Iris pigment epithelial cell (primary cell): Measurements from ENCODE around the gene DLL1.
A peak's percentile ranks its signal among the peaks of the same experiment; 100 is the strongest.
"Not testable (repeated sequence)": the region's sequence is repeated elsewhere in the genome, so short reads cannot be mapped to it uniquely, and the experiment has no call there.

Experiments
- DNase-seq: peaks from one replicate; pipeline ENCODE4 v3.0.0-alpha.2; 2011; ENCODE audit warnings: low read depth

Gene DLL1

GRCh38 chr6:170290296-170291128 is at the start of gene DLL1:
DLL1 (minus strand) TSS chr6:170291078; CDS start chr6:170290139, 939 bp downstream.
- no peak for DNase-seq

- not testable (repeated sequence) for DNase-seq
Measured at GRCh38 chr6:170335199-170335598, 44.3 kb upstream of the DLL1 start.

GRCh38 chr6:170329321-170329720 is 38.4 kb upstream of the DLL1 start:
- DNase-seq: no peak

DNA sequence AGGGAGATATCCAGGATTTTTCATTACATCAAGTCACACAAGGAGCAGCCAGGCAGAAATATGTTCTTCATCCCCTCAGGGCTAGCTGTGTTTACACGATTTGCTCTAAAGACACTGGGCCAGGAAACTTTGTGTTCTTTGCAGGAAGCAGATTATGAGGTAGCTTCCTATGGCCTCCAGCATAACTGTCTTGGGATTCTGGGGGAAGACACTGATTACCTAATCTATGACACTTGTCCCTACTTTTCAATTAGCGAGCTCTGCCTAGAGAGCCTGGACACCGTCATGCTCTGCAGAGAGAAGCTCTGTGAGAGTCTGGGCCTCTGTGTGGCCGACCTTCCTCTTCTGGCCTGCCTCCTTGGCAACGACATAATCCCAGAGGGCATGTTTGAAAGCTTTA is 26.8 kb upstream of the DLL1 start:
- DNase-seq: no peak

DNA sequence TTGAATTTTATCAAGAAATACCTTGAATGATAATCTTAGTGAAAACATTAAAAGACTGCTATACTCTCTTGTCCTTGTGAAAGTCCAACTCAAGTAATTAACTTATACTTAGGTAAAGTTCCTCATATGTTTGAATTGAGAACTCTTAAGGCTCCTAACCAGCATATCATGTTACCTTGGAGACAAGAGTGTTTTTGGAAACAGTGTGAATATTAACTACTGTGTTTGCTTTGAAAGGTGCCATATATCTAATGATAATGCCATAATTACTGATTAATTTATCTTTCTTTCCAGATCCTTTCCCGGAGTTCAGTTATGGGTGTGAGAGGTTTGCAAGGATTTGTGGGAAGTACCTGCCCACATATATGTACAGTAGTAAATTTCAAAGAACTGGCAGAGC is 26.2 kb upstream of the DLL1 start:
- no peak for DNase-seq

DNA sequence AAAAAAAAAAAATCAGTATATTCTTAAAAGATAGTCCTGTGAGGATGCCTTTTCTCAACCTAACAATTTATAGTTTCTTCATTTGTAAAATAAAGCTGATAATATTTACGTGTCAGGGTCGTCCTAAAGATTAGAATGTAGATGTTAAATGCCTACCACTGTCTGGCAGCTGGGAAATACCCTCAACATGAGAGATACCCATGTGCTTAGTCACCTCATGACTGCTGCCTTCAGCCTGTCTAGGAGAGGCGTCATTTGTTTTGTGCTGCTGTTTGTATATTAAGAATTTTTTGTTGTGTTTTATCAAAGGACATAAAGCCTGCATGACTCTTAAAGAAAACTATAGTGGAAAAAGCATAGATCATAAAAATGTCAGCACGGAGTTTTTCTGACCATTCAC is 25.2 kb upstream of the DLL1 start:
- DNase-seq: peak; percentile 59

DNA sequence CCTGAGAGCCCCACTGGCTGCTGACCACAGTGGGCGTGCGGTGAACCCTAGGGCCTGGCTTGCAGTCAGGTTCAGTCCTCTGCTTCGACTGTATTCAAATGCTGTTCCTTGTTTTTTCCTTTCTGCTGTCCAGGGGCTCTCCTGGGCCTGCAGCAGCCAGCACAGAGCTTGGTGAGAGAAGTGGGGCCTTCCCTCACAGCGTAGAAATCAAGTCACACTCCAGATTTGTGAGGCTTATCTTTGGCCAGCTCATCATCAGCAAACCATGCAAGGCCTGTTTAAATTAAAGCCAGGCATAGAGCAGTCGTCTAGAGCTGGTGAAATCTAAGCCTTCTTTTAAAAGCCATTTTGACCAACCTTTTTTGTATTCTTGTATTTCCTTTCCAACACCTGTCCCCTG is 24.1 kb upstream of the DLL1 start:
- DNase-seq: no peak

DNA sequence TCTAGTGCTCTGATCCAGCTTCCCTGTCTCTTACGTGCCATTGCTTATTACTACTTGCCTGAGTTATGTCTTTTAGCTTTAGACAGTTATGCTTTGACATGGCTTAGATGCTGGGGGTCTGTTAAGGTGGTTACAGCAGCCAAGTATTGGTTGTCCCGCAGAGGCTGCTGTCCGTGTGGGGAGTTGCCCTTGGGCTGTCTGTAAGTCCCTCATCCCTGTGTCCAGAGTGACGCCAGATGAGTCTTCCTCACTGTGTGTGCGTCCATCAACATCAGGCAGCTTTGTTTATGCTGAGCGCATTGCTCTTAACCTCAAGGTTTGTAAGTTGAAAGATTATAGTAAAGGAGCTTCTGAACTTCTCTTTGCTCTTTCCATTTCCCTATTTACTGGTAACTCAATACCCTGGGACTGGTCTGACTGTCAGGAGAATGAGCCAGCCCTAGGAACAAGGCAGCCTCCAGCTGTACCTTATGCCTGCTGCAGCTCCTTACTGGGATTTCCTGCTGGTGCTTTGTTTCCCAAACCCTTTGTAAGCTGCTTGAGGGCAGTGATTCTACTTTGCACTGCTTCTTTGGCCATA is 22.9 kb upstream of the DLL1 start:
- peak; percentile 52 for DNase-seq

DNA sequence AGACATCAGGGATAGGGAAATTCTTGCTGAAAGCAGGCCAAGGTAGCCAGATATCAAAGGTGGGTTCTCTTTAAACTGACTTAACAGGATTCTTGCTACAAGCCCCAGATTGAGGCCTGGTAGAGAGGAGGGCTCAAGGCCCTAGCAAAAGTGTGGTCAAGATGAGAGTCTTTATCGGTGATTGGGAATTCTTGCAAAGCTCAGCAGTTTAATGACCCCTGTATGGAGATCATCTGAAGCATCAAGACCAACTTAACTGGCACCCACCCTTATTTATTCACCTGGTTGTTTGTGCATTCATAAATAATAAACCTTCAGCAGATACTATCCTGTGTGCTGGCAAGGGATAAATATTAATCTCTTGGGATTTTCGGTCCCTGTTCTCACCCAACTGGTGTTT is 22.0 kb upstream of the DLL1 start:
- DNase-seq: no peak

- peak; percentile 67 for DNase-seq
Measured at GRCh38 chr6:170311696-170312095, 20.8 kb upstream of the DLL1 start.

DNA sequence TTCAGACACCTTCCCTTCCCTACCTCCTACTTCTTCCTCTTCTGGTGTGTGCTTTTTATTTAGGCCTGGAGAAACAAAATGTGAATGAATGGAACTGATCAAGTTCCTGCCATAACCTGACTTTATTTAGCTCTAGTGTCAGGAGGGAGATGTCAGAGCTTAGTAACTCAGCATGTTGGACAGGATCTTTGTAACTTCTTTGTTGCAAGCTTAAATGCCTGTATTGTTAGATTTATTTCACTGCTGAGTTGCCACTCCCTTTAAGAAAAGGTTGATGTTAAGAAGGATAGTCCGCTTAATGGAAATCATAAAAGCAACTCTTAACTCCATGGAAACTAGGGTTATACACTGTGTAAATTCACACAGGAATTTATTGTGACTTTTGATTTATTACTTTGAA is 17.9 kb upstream of the DLL1 start:
- DNase-seq: no peak

GRCh38 chr6:170307080-170307545 is 16.2 kb upstream of the DLL1 start:
- no peak for DNase-seq

- DNase-seq: peak; percentile 95
Measured at GRCh38 chr6:170306324-170307079, 15.6 kb upstream of the DLL1 start, which contains the start of gene FAM120B. FAM120B (plus strand) TSS chr6:170306758; CDS start chr6:170317391, 10,633 bp downstream.

- no peak for DNase-seq
Measured at GRCh38 chr6:170305805-170306323, 15.0 kb upstream of the DLL1 start.

DNA sequence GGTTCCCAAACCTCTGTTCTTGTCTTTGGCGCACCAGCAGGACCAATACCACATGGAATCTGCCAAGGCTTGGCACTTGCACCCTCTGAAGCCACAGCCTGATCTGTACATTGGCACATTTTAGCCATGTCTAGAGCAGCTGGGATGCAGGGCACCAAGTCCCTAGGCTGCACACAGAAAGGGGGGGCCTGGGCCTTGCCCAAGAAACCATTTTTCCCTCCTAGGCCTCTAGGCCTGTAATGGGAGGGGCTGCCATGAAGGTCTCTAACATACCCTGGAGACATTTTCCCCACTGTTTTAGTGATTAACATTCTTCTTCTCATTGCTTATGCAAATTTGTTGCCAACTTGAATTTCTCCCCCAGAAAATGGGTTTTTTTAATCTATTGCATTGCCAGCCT is 10.3 kb upstream of the DLL1 start:
- no peak for DNase-seq

DNA sequence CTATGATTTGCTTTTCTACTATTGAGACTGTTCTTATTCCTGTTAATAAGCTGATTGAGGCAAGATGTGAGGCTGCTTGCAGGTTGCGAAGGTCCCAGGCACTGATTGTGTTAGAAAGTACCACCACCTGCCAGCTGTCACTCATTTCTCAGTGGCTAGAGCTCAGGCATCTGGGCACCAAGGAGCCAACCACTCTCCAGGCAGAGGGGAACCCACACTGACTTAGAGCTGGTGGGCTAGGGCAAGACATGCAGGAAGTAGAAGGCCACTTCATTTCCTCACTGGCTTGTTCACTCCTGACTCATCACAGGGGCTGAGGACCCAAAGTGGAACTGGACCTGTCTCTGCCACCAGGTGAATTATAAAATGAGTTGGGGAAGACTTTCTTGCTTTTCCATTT is 7.8 kb upstream of the DLL1 start:
- DNase-seq: no peak

- no peak for DNase-seq
Measured at GRCh38 chr6:170297576-170298330, 6.9 kb upstream of the DLL1 start.

- DNase-seq: no peak
Measured at GRCh38 chr6:170296746-170297575, 6.1 kb upstream of the DLL1 start.

GRCh38 chr6:170296423-170296745 is 5.5 kb upstream of the DLL1 start:
- DNase-seq: no peak

DNA sequence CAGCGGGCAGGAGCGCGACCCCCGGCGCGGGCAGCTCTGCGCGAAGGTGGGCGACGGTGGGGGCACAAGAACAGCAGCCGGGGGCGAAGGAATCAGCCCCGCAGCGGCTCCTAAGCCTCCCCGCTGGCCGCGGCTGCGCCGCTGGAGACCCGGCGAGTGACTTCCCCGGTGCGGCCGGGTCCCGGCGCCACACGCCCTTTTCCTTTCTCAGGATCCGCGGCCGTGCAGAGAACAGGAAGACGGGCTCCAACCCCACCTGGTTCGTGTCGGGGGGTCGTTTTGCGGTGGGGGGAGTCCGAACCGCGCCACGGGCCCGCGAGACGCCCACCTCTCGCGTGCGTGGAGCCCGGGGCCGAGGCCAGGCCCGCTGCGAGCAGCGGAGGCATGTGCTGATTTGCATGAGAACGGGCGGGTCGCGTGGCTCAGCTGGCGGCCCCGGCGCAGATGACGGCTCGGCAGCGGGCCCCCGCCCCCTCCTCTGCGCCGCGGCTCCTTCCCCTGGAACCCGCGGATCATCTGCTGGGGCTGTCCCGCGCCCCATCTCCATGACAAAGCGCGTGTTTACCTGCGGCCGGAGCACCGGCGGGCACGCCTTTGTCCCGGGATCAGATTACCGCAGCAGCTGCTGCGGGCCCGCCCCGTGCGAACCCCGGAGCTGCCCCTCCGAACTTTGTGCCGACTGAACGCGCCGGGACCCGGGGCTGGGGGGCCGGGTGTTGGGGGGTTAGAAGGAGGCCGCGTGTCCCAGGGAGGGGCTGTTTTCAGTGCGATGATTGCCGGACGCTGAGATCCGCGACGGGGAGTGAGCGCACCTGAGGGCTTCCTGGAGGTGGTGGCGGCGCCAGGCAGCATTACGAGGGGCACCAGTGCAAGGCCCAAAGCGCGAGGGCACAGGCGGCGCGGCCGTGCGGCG is 4.9 kb upstream of the DLL1 start:
- DNase-seq: no peak
